Caco-2 (cell line): ENCODE results near the gene ATP8A2. TPM values are rescaled to one million over a fixed set of nuclear protein-coding genes. Genes with fewer than 3 reads are reported as not detected.

ENCODE experiments used
- BruUV-seq: library from RNA; stranded (reverse); fragments of 400-500 nt; replicated peaks from 2 replicates; lab custom pipeline; 2021; lab: Mats Ljungman, UMichigan
- CTCF ChIA-PET: fragments of 300-600 bp; sonication (Branson Sonifier 250); formaldehyde crosslinking; loops from one replicate; lab custom pipeline; 2022; ENCODE audit warnings: antibody characterized with exemption; lab: Charles Lee
- POLR2A ChIA-PET: fragments of 300-600 bp; sonication (Branson Sonifier 250); formaldehyde crosslinking; loops from one replicate; lab custom pipeline; 2022; ENCODE audit warnings: antibody characterized with exemption; lab: Charles Lee
- DNase-seq, 2 experiments: peaks; one replicate each; pipeline versions ENCODE4 v3.0.0 to v3.0.0-alpha.2; 2020 to 2022
- H3K27me3 ChIP-seq: replicated peaks from 2 replicates; pipeline ENCODE4 v1.6.0; 2011; ENCODE audit warnings: low read length; ENCODE audit not compliant: control insufficient read depth, insufficient read depth
- H3K36me3 ChIP-seq: 2 replicates; pipeline ENCODE4 v1.5.1; 2011; ENCODE audit warnings: low read length; ENCODE audit not compliant: control insufficient read depth, insufficient read depth
- H3K4me1 ChIP-seq: fragments of 250-450 bp; sonication (Bioruptor Pico); 2 replicates; pipeline ENCODE4 v1.5.1; 2020; ENCODE audit warnings: mild to moderate bottlenecking
- H3K4me3 ChIP-seq: 2 replicates; pipeline ENCODE4 v1.5.1; 2011; ENCODE audit warnings: low read depth, mild to moderate bottlenecking, control low read depth, low read length
- H3K9me3 ChIP-seq: fragments of 250-450 bp; sonication (Bioruptor Pico); 2 replicates; pipeline ENCODE4 v1.5.1; 2020; ENCODE audit warnings: mild to moderate bottlenecking, moderate library complexity
- H3K27ac Mint-ChIP-seq: one replicate; pipeline ENCODE4 v1.8.0; 2022; ENCODE audit warnings: mixed read lengths; ENCODE audit not compliant: unreplicated experiment
- H3K27me3 Mint-ChIP-seq: one replicate; pipeline ENCODE4 v1.8.0; 2022; ENCODE audit warnings: mixed read lengths; ENCODE audit not compliant: insufficient read depth, unreplicated experiment
- H3K36me3 Mint-ChIP-seq: one replicate; pipeline ENCODE4 v1.8.0; 2022; ENCODE audit warnings: mild to moderate bottlenecking, mixed read lengths; ENCODE audit not compliant: insufficient read depth, unreplicated experiment
- H3K4me1 Mint-ChIP-seq: one replicate; pipeline ENCODE4 v1.8.0; 2022; ENCODE audit warnings: low read depth, mixed read lengths; ENCODE audit not compliant: unreplicated experiment
- H3K4me3 Mint-ChIP-seq: one replicate; pipeline ENCODE4 v1.8.0; 2022; ENCODE audit warnings: mild to moderate bottlenecking, moderate library complexity, mixed read lengths; ENCODE audit not compliant: unreplicated experiment
- H3K9me3 Mint-ChIP-seq: one replicate; pipeline ENCODE4 v1.8.0; 2022; ENCODE audit warnings: mixed read lengths; ENCODE audit not compliant: unreplicated experiment
- intact Hi-C: fragments of 100-400 bp; cut with micrococcal nuclease; formaldehyde crosslinking; loops from one replicate; pipeline ENCODE4 v1.10.0; 2022; ENCODE audit not compliant: unreplicated experiment
- total RNA-seq: library from RNA; stranded (reverse); gene quantifications from 2 replicates; pipeline ENCODE4 v1.2.3, GENCODE V29; 2022
- TF ChIP-seq, protein P1 (sequence below), 2 experiments: fragments of 200-600 bp in 1 of 2; IDR thresholded peaks; 1 replicate in 1 of 2; 2 replicates in 1 of 2; pipeline versions ENCODE4 v1.5.1 to v1.8.0; 2011 to 2022; ENCODE audit warnings: antibody characterized with exemption in 1 of 2, control low read depth in 1 of 2, inconsistent platforms in 1 of 2, low read depth in 1 of 2, low read length in 1 of 2, mild to moderate bottlenecking in 1 of 2, moderate library complexity in 1 of 2; ENCODE audit not compliant: insufficient read depth in 1 of 2, severe bottlenecking in 1 of 2, unreplicated experiment in 1 of 2

The ATP8A2 gene
- total RNA-seq, 1 experiment from 2014 or later: 0.05 TPM

DNA sequence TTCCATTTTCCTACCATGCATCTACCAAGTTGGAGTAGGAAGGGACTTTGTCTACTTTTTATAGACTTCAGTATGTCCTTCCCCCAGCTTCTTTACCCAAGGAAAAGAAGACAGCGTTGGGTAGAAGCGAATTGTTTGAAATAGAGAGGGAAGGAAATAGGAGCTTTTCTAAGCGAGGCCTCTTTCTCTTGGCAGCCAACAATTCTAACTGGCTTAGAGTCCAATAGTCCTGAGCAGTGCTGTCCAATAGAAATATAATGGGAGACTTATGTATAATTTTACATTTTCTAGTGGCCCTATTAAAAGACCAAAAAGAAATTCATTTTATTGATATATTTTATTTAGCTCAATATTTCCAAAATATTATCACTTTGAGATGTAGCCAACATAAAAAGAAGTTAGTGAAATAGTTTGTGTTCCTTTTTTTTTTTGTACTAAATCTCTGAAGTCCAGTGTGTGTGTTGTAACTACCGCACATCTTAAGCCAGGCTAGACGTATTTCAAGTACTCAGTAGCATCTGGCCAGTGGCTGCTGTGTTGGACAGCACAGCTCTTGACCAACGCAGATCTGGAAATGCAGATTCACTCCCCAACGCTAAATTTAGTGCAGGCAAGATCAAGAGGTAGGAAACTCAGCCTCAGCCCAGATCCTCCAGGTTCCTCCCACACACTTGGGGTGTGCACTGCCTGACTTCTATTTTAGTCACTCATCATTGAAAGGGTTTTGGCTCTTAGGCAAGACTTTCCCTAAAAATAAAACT, 500.9 kb downstream of the ATP8A2 start:
- TF ChIP-seq, protein P1, sequence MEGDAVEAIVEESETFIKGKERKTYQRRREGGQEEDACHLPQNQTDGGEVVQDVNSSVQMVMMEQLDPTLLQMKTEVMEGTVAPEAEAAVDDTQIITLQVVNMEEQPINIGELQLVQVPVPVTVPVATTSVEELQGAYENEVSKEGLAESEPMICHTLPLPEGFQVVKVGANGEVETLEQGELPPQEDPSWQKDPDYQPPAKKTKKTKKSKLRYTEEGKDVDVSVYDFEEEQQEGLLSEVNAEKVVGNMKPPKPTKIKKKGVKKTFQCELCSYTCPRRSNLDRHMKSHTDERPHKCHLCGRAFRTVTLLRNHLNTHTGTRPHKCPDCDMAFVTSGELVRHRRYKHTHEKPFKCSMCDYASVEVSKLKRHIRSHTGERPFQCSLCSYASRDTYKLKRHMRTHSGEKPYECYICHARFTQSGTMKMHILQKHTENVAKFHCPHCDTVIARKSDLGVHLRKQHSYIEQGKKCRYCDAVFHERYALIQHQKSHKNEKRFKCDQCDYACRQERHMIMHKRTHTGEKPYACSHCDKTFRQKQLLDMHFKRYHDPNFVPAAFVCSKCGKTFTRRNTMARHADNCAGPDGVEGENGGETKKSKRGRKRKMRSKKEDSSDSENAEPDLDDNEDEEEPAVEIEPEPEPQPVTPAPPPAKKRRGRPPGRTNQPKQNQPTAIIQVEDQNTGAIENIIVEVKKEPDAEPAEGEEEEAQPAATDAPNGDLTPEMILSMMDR (IDR thresholded peaks at IDR 0.05; ENCODE audit: insufficient read depth in 1 of 2, low read depth in 1 of 2, low read length in 1 of 2, severe bottlenecking in 1 of 2, unreplicated experiment in 1 of 2): no peak
- Mint-ChIP-seq H3K9me3 (peaks cover 13% of the 10 kb centered on the region), H3K27ac (no peak overlapping the region), H3K27me3 (no peaks in the 10 kb centered on the region), H3K36me3 (no peaks in the 10 kb centered on the region), H3K4me1 (peaks cover 5% of the 10 kb centered on the region), H3K4me3 (no peak overlapping the region)
- no TSS peak for BruUV-seq
- H3K4me1 ChIP-seq: no peaks in the 10 kb centered on the region
- H3K27me3 ChIP-seq: no peaks in the 10 kb centered on the region
- POLR2A ChIA-PET: interaction anchor here (0.6 kb wide), 1 partner anchor 10 kb away, joined by 3 read pairs; no protein-coding TSS in a partner anchor
- DNase-seq: no peak
- no peak overlapping the region for H3K4me3 ChIP-seq
- intact Hi-C loops: no loop called here
- no peaks in the 10 kb centered on the region for H3K9me3 ChIP-seq
- CTCF ChIA-PET: no interaction called here
- H3K36me3 ChIP-seq: no peaks in the 10 kb centered on the region

DNA sequence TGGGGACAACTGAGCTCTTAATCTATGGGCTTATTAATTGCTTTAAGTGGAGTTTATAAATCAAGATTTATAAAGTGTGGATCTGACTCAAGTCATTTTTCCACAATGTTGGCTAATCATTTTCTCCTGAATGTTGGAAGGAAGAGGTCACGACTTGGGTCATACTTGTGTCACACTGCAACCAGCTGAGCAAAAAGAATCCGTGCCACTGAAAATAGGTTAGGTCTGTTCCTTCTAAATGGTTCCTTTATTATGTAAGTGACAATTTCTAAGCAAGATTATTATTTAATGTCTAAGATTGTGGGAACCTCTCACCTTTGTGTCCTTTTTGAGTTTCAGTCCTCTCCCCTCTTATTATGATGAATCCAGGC, 501.5 kb downstream of the ATP8A2 start:
- no TSS peak for BruUV-seq
- Mint-ChIP-seq H3K27me3 (no peaks in the 10 kb centered on the region), H3K36me3 (no peaks in the 10 kb centered on the region), H3K4me1 (peaks cover 11% of the 10 kb centered on the region), H3K9me3 (peaks cover 13% of the 10 kb centered on the region), H3K4me3 (no peak overlapping the region), H3K27ac (no peak overlapping the region)
- no peak for DNase-seq
- CTCF ChIA-PET: no interaction called here
- H3K36me3 ChIP-seq: no peaks in the 10 kb centered on the region
- no peak overlapping the region for H3K4me3 ChIP-seq
- no peaks in the 10 kb centered on the region for H3K27me3 ChIP-seq
- TF ChIP-seq, protein P1 (IDR thresholded peaks at IDR 0.05; ENCODE audit: insufficient read depth in 1 of 2, low read depth in 1 of 2, low read length in 1 of 2, severe bottlenecking in 1 of 2, unreplicated experiment in 1 of 2): no peak
- POLR2A ChIA-PET: interaction anchor here (0.6 kb wide), 1 partner anchor 10 kb away, joined by 3 read pairs; no protein-coding TSS in a partner anchor
- no peaks in the 10 kb centered on the region for H3K9me3 ChIP-seq
- no peaks in the 10 kb centered on the region for H3K4me1 ChIP-seq
- intact Hi-C loops: no loop called here

DNA sequence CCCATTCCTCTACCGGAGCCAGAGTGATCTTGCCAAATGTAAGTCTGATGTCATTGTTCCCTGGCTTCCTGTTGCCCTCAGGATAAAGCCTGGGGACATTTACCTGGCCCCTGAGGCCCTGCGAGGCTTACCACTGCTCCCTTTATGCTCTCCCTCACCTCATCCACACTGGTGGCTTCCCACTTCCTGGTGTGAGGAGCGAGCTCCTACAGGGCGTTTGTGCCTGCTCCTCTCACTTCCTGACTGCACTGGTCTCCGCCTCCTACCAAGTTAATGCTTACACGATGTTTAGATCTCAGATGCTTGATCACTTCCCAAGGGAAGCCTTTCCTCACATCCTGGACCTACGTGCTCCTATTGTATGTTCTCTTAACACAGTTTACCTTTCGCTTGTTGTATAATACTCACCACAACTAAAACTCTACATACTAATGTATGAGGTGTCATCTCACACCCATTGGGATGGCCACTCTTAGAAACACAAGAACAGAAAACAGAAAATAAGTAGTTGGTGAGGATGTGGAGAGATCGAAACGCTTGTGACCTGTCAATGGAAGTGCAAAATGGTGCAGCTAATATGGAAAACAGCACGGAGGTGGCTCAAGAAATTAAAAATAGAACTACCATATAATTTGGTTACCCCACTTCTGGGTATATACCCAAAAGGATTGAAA, 502.4 kb downstream of the ATP8A2 start:
- intact Hi-C loops: no loop called here
- no peaks in the 10 kb centered on the region for H3K36me3 ChIP-seq
- TF ChIP-seq, protein P1 (IDR thresholded peaks at IDR 0.05; ENCODE audit: insufficient read depth in 1 of 2, low read depth in 1 of 2, low read length in 1 of 2, severe bottlenecking in 1 of 2, unreplicated experiment in 1 of 2): no peak
- no peaks in the 10 kb centered on the region; the same call in 1 of the 2 replicates for H3K27me3 ChIP-seq
- H3K4me1 Mint-ChIP-seq: peaks cover 11% of the 10 kb centered on the region
- no peaks in the 10 kb centered on the region for H3K4me1 ChIP-seq
- no peaks in the 10 kb centered on the region for H3K27me3 Mint-ChIP-seq
- BruUV-seq: no TSS peak
- H3K9me3 ChIP-seq: no peaks in the 10 kb centered on the region
- ChIA-PET POLR2A (no interaction called here), CTCF (no interaction called here)
- H3K9me3 Mint-ChIP-seq: peaks cover 13% of the 10 kb centered on the region
- H3K4me3 ChIP-seq: no peak overlapping the region
- no peak overlapping the region for H3K27ac Mint-ChIP-seq
- no peak for DNase-seq
- no peaks in the 10 kb centered on the region for H3K36me3 Mint-ChIP-seq
- no peak overlapping the region for H3K4me3 Mint-ChIP-seq
